Amniotic epithelial cell (primary cell): ENCODE data around the gene PIK3C2B.
A peak's percentile ranks its signal among the peaks of the same experiment; 100 is the strongest.

Experiments used
- DNase-seq: peaks from one replicate; pipeline ENCODE4 v3.0.0-alpha.2; 2010; ENCODE audit warnings: low read depth

PIK3C2B gene

GRCh38 chr1:204478172-204478899 lies 16.3 kb downstream of the PIK3C2B start:
- peak; percentile 26 for DNase-seq

GRCh38 chr1:204477036-204477740 lies 17.4 kb downstream of the PIK3C2B start:
- no peak for DNase-seq

- DNase-seq: no peak
Observed at GRCh38 chr1:204476563-204476962, 18.0 kb downstream of the PIK3C2B start.

- no peak for DNase-seq
Observed at GRCh38 chr1:204475656-204476432, 18.8 kb downstream of the PIK3C2B start.

GRCh38 chr1:204473400-204473965 lies 21.1 kb downstream of the PIK3C2B start:
- DNase-seq: no peak

GRCh38 chr1:204472660-204473059 lies 21.9 kb downstream of the PIK3C2B start:
- no peak for DNase-seq

- DNase-seq: no peak
Observed at GRCh38 chr1:204471687-204472086, 22.9 kb downstream of the PIK3C2B start.

GRCh38 chr1:204469304-204469703 lies 25.3 kb downstream of the PIK3C2B start:
- DNase-seq: no peak

GRCh38 chr1:204468766-204469302 lies 25.8 kb downstream of the PIK3C2B start:
- no peak for DNase-seq

GRCh38 chr1:204468206-204468605 lies 26.4 kb downstream of the PIK3C2B start:
- no peak for DNase-seq

- no peak for DNase-seq
Observed at GRCh38 chr1:204466416-204467405, 27.9 kb downstream of the PIK3C2B start.

- DNase-seq: no peak
Observed at GRCh38 chr1:204465546-204466415, 28.8 kb downstream of the PIK3C2B start.

- no peak for DNase-seq
Observed at GRCh38 chr1:204464701-204465100, 29.9 kb downstream of the PIK3C2B start.

- DNase-seq: no peak
Observed at GRCh38 chr1:204464187-204464631, 30.4 kb downstream of the PIK3C2B start.

- DNase-seq: no peak
Observed at GRCh38 chr1:204463125-204464060, 31.2 kb downstream of the PIK3C2B start.

GRCh38 chr1:204462229-204462561 lies 32.4 kb downstream of the PIK3C2B start:
- no peak for DNase-seq

- DNase-seq: no peak
Observed at GRCh38 chr1:204461331-204462228, 33.0 kb downstream of the PIK3C2B start.

- DNase-seq: no peak
Observed at GRCh38 chr1:204460346-204460745, 34.3 kb downstream of the PIK3C2B start.
